G401.6 (cell line): Measurements from ENCODE around the gene SP140L.
"Not testable (repeated sequence)": the region's sequence is repeated elsewhere in the genome, so short reads cannot be mapped to it uniquely, and the experiment has no call there.

Experiments
- FAIRE-seq: peaks from 2 replicates; lab custom pipeline; 2012; peaks lifted over from hg19 to GRCh38; lab: Jason Lieb, UNC

Gene SP140L

GRCh38 chr2:230326453-230327417, at the start of gene SP140L:
Gene SP140L (plus strand): TSS chr2:230327193. CDS start chr2:230327270, 77 bp downstream.
- FAIRE-seq: no peak

- no peak for FAIRE-seq
Observed at GRCh38 chr2:230282936-230283335, 44.1 kb upstream of the SP140L start.

- FAIRE-seq: no peak
Observed at GRCh38 chr2:230286048-230286447, 40.9 kb upstream of the SP140L start.

GRCh38 chr2:230289311-230289710, 37.7 kb upstream of the SP140L start:
- FAIRE-seq: not testable (repeated sequence)

GRCh38 chr2:230295192-230295591, 31.8 kb upstream of the SP140L start:
- no peak for FAIRE-seq

GRCh38 chr2:230296917-230297316, 30.1 kb upstream of the SP140L start:
- no peak for FAIRE-seq

GRCh38 chr2:230299618-230300017, 27.4 kb upstream of the SP140L start:
- no peak for FAIRE-seq

GRCh38 chr2:230305416-230306275, 21.3 kb upstream of the SP140L start:
- FAIRE-seq: no peak

- FAIRE-seq: no peak
Observed at GRCh38 chr2:230306474-230306873, 20.5 kb upstream of the SP140L start.

GRCh38 chr2:230307485-230307884, 19.5 kb upstream of the SP140L start:
- no peak for FAIRE-seq

GRCh38 chr2:230308402-230309000, 18.5 kb upstream of the SP140L start:
- no peak for FAIRE-seq

GRCh38 chr2:230310792-230311191, 16.2 kb upstream of the SP140L start:
- FAIRE-seq: not testable (repeated sequence)

GRCh38 chr2:230311634-230312033, 15.4 kb upstream of the SP140L start:
- not testable (repeated sequence) for FAIRE-seq

- FAIRE-seq: no peak
Observed at GRCh38 chr2:230312638-230313037, 14.4 kb upstream of the SP140L start.

- no peak for FAIRE-seq
Observed at GRCh38 chr2:230317366-230317765, 9.6 kb upstream of the SP140L start.

GRCh38 chr2:230318190-230319121, 8.5 kb upstream of the SP140L start:
- FAIRE-seq: no peak

GRCh38 chr2:230319211-230319862, 7.7 kb upstream of the SP140L start:
- no peak for FAIRE-seq

- no peak for FAIRE-seq
Observed at GRCh38 chr2:230321031-230321430, 6.0 kb upstream of the SP140L start.

- FAIRE-seq: no peak
Observed at GRCh38 chr2:230322561-230323384, 4.2 kb upstream of the SP140L start.
